Mucosa of descending colon (tissue), 3 donors: Measurements from ENCODE around the gene SMG6. TPM values are rescaled to one million over a fixed set of nuclear protein-coding genes. Genes with fewer than 3 reads are reported as not detected.

Experiments
- ATAC-seq: fragments of 200-7000 bp; cut with Tn5 transposase; one replicate; pipeline ENCODE4 v1.9.1; 2020; ENCODE audit warnings: mild to moderate bottlenecking, moderate library complexity
- DNase-seq, 3 donors: peaks; one replicate each; pipeline ENCODE4 v3.0.0-alpha.2; 2020
- H3K36me3 ChIP-seq: fragments of 200-600 bp; one replicate; pipeline ENCODE4 v1.8.0; 2021; ENCODE audit warnings: low read depth, mild to moderate bottlenecking
- H3K4me1 ChIP-seq: fragments of 200-600 bp; one replicate; pipeline ENCODE4 v1.8.0; 2021; ENCODE audit warnings: low read depth, mild to moderate bottlenecking
- H3K4me3 ChIP-seq: fragments of 200-600 bp; one replicate; pipeline ENCODE4 v1.8.0; 2021; ENCODE audit warnings: mild to moderate bottlenecking
- H3K9me3 ChIP-seq: fragments of 200-600 bp; one replicate; pipeline ENCODE4 v1.8.0; 2021; ENCODE audit warnings: mild to moderate bottlenecking
- intact Hi-C, 2 donors: fragments of 100-400 bp; cut with DNase I in 1 of 2; cut with micrococcal nuclease in 1 of 2; formaldehyde crosslinking; loops; one replicate each; pipeline versions ENCODE4 v1.11.0 to v1.11.1; 2022; cut with DNase I, micrococcal nuclease
- total RNA-seq, 3 donors: library from RNA; stranded (reverse); fragmentation: NEBNext Ultra II Directional in 2 of 3; extraction: Animal tissue kit (Norgen Biotek cat#: 25700) in 2 of 3; gene quantifications; one replicate each; pipeline versions ENCODE4 v1.2.1 to v1.2.4, GENCODE V29; 2021 to 2023
- TF ChIP-seq, protein P1 (sequence below): fragments of 200-600 bp; IDR thresholded peaks from one replicate; pipeline ENCODE4 v1.8.0; 2022; ENCODE audit warnings: antibody characterized with exemption, mild to moderate bottlenecking
- donor health status: DM: no; HTN: no; CAD: no; lungs with moderate emphysema.
- donor health status: DM: no; HTN: no; CAD: no.
- donor health status: DM: no; HTN: yes; CAD: no.

Gene SMG6
- total RNA-seq, 3 donors from 2014 or later, result 25.9 to 41.6 (median 38.8) TPM

DNA sequence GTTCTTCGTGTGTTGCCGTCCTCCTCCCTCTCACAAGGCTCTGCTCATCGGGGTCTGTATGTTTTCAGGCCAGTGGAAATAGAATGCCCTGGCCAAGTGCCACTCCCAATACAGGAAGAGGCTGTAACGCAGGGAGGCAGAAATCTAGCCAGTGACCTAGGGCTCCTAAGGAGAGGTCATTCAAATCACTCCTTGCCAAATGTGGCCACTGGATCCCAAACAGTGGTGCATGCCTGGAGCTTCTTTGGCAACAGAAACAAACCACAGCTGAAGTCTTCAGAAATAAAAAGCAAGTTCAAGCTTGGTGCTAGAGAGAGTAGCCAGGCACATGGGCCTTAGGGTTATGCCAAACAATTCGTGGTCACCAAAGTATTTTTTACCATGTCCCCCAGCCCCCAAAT is 66.1 kb downstream of the SMG6 start:
- H3K9me3 ChIP-seq, result no peaks in the 10 kb centered on the region
- TF ChIP-seq, protein P1, sequence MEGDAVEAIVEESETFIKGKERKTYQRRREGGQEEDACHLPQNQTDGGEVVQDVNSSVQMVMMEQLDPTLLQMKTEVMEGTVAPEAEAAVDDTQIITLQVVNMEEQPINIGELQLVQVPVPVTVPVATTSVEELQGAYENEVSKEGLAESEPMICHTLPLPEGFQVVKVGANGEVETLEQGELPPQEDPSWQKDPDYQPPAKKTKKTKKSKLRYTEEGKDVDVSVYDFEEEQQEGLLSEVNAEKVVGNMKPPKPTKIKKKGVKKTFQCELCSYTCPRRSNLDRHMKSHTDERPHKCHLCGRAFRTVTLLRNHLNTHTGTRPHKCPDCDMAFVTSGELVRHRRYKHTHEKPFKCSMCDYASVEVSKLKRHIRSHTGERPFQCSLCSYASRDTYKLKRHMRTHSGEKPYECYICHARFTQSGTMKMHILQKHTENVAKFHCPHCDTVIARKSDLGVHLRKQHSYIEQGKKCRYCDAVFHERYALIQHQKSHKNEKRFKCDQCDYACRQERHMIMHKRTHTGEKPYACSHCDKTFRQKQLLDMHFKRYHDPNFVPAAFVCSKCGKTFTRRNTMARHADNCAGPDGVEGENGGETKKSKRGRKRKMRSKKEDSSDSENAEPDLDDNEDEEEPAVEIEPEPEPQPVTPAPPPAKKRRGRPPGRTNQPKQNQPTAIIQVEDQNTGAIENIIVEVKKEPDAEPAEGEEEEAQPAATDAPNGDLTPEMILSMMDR, result no peak
- peak; percentile 20 for ATAC-seq
- no peak overlapping the region for H3K4me3 ChIP-seq
- no peak for DNase-seq
- intact Hi-C loops, result no loop called here
- no peaks in the 10 kb centered on the region for H3K36me3 ChIP-seq
- H3K4me1 ChIP-seq, result peaks cover 3% of the 10 kb centered on the region

DNA sequence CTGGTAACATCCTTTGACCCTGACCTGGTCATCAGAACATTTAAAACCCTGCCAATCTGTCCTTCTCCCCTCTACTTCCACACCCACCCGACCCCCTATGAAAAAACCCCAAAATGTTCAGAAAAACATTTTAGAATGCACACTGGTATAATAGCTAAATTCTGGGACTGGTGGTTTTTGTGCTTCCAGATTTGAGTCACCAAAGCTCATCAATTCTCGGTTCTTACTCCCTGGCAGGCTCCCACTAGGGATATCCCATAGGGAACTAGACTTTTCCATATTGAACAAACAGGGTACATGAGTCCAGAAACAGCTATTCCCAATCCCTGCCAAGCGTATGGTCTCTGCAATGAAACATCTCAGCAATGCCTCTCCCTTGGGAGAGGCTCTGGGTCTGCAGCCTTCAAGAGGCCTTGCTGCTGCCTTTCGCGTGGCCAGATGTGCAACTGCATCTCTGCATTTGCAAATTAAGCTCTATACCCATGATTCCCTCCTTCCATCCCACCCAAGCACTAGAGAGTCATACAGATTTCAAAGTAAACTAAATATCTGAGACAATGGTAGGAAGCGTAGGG is 67.7 kb downstream of the SMG6 start:
- intact Hi-C loops, result no loop called here
- DNase-seq (no peak), ATAC-seq (no peak)
- TF ChIP-seq, protein P1, result no peak
- H3K4me1 ChIP-seq, result peaks cover 3% of the 10 kb centered on the region
- H3K4me3 ChIP-seq, result no peak overlapping the region
- no peaks in the 10 kb centered on the region for H3K9me3 ChIP-seq
- H3K36me3 ChIP-seq, result no peaks in the 10 kb centered on the region

DNA sequence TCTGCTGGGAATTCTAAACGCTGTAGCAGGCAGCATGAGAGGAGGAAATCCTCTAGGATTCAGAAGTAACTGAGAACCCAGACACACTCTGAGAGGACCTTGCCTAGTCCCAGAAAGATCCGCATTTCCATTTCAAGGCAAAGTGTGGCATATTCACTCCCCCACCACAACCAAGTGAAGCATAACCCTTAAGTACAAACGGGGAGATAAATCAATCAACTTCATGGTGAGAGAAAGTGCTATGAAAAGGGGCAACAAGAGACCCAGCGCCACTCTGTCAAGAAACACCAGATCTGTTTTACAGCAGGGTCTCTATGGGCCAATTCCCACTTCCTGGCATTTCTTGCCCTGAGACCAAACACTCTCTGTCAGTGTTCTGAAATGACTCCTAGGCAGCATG is 68.3 kb downstream of the SMG6 start:
- no peaks in the 10 kb centered on the region for H3K9me3 ChIP-seq
- H3K36me3 ChIP-seq, result no peaks in the 10 kb centered on the region
- H3K4me1 ChIP-seq, result peaks cover 3% of the 10 kb centered on the region
- DNase-seq (no peak), ATAC-seq (no peak)
- H3K4me3 ChIP-seq, result no peak overlapping the region
- TF ChIP-seq, protein P1, result no peak
- intact Hi-C loops, result no loop called here

DNA sequence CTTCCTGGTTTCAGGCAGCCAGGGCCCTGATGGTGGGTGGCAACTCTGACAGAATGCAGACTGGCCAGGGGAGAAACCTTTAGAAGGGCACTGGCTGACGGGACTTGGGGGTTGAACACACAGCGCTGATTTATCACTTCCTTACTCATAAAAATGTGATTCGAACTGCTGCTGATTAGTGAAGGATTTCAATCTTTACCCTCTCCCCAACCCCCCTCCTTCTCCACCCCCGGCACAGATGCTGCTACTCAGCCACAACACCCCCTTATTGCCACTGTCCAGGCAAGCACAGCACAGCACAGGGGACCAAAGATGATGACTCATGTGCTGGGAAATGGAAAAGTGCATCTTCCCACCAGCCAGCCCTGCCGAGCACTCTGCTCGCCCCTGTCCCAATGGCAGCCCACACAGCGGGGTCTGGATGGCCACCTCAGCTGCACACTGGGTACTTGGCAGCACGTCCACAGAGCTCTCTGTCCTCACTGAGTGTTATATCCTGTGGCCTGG is 70.1 kb downstream of the SMG6 start:
- H3K9me3 ChIP-seq, result no peaks in the 10 kb centered on the region
- DNase-seq (no peak), ATAC-seq (peak; percentile 7)
- TF ChIP-seq, protein P1, result no peak
- H3K36me3 ChIP-seq, result no peaks in the 10 kb centered on the region
- no peak overlapping the region for H3K4me3 ChIP-seq
- peaks cover 3% of the 10 kb centered on the region for H3K4me1 ChIP-seq
- intact Hi-C loops, result no loop called here

DNA sequence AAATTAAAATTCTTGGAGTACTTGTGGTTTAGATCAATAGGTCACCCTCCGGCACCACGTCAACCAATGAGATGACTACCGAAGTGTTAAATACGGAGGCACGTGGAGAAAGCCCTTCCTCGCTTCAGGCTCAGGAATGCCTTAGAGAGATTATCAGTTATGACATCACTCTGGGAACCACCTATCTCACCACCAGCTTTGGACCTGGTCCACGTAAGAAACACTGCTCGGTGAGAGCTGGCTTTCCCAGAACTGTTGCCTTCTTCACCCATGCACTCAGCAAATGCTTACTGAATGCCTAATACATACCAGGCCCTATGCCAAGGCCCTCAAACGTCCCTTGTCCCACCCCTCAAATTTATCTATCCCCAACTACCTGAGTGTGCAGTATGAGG is 71.3 kb downstream of the SMG6 start:
- no peak overlapping the region for H3K4me3 ChIP-seq
- TF ChIP-seq, protein P1, result no peak
- no peaks in the 10 kb centered on the region for H3K4me1 ChIP-seq
- no peaks in the 10 kb centered on the region for H3K9me3 ChIP-seq
- H3K36me3 ChIP-seq, result no peaks in the 10 kb centered on the region
- ATAC-seq, result no peak
- intact Hi-C loops, result no loop called here
- no peak for DNase-seq

DNA sequence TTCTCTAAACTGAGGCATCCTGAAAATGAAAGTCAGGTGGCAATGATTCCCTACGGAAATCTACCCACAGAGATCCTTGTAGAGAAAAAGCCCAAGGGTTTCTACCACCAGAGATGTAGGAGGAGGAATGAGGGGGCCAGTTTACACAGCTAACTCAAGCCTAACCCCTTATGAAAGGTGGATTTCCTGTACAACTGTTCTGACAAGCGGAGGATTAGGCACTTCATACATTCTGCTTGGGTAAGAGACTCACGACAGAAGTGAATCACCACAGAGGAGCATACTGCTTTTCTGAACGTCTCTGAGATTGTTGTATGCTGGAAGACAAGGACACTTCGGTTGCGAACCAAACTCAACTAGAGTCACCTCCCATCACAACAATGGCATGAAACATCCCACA is 72.7 kb downstream of the SMG6 start:
- TF ChIP-seq, protein P1, result no peak
- Histone ChIP-seq H3K9me3 (no peaks in the 10 kb centered on the region), H3K4me1 (no peaks in the 10 kb centered on the region), H3K36me3 (no peaks in the 10 kb centered on the region), H3K4me3 (no peak overlapping the region)
- intact Hi-C loops, result no loop called here
- peak; percentile 20 for ATAC-seq
- no peak for DNase-seq
